ENCODE measurements around the gene ERVH48-1. TPM values are rescaled to one million over a fixed set of nuclear protein-coding genes. Genes with fewer than 3 reads are reported as not detected.
"Not testable (repeated sequence)": the region's sequence is repeated elsewhere in the genome, so short reads cannot be mapped to it uniquely, and the experiment has no call there.

Gene ERVH48-1
- total and polyA plus RNA-seq, 4 donors = 0.03 to 0.19 TPM; not detected in 2

GRCh38 chr21:42938606-42938995 lies 13.2 kb upstream of the ERVH48-1 start:
- not testable (repeated sequence) for H3K4me3 ChIP-seq (ENCODE audit: low read depth in 1 of 3, low read length in 3 of 3); H3K4me1 ChIP-seq (ENCODE audit: control insufficient read depth in 4 of 4, insufficient read depth in 4 of 4, low read length in 3 of 4); H3K9ac ChIP-seq (ENCODE audit: low read depth in 1 of 2, low read length in 2 of 2); H3K27ac ChIP-seq (ENCODE audit: low read depth in 1 of 2, low read length in 2 of 2); H3K9me3 ChIP-seq (ENCODE audit: control insufficient read depth in 4 of 4, low read length in 3 of 4); H3K27me3 ChIP-seq (ENCODE audit: control insufficient read depth in 4 of 4, insufficient read depth in 4 of 4, low read length in 3 of 4); DNase-seq (ENCODE audit: low spot score); H3K36me3 ChIP-seq (ENCODE audit: control insufficient read depth in 4 of 4, insufficient read depth in 3 of 4, low read depth in 1 of 4, low read length in 3 of 4)
- WGBS = 94% methylated on average over 6 of the region's 6 CpGs

GRCh38 chr21:42937960-42938605 lies 12.7 kb upstream of the ERVH48-1 start:
- Histone ChIP-seq H3K36me3 (ENCODE audit: control insufficient read depth in 4 of 4, insufficient read depth in 3 of 4, low read depth in 1 of 4, low read length in 3 of 4) (no peaks in the 10 kb centered on the region), H3K27ac (ENCODE audit: low read depth in 1 of 2, low read length in 2 of 2) (no peak overlapping the region), H3K4me1 (ENCODE audit: control insufficient read depth in 4 of 4, insufficient read depth in 4 of 4, low read length in 3 of 4) (peaks cover 0 to 8% (median 2%) of the 10 kb centered on the region in 4 donors), H3K9ac (ENCODE audit: low read depth in 1 of 2, low read length in 2 of 2) (no peak overlapping the region), H3K27me3 (ENCODE audit: control insufficient read depth in 4 of 4, insufficient read depth in 4 of 4, low read length in 3 of 4) (no peaks in the 10 kb centered on the region), H3K9me3 (ENCODE audit: control insufficient read depth in 4 of 4, low read length in 3 of 4) (no peaks in the 10 kb centered on the region), H3K4me3 (ENCODE audit: low read depth in 1 of 3, low read length in 3 of 3) (no peak overlapping the region)
- 94% methylated on average over 21 of the region's 21 CpGs for WGBS
- TF ChIP-seq HNF4G (IDR thresholded peaks at IDR 0.05) = no peak
- no peak for TF ChIP-seq ZBTB33 (IDR thresholded peaks at IDR 0.05)
- TF ChIP-seq REST (IDR thresholded peaks at IDR 0.05) = no peak
- no peak for TF ChIP-seq RXRA (IDR thresholded peaks at IDR 0.05)
- no peak for TF ChIP-seq YY1 (IDR thresholded peaks at IDR 0.05)
- no peak for DNase-seq (ENCODE audit: low spot score)

- H3K27me3 ChIP-seq (ENCODE audit: control insufficient read depth in 4 of 4, insufficient read depth in 4 of 4, low read length in 3 of 4); H3K4me3 ChIP-seq (ENCODE audit: low read depth in 1 of 3, low read length in 3 of 3); H3K27ac ChIP-seq (ENCODE audit: low read depth in 1 of 2, low read length in 2 of 2); H3K36me3 ChIP-seq (ENCODE audit: control insufficient read depth in 4 of 4, insufficient read depth in 3 of 4, low read depth in 1 of 4, low read length in 3 of 4); DNase-seq (ENCODE audit: low spot score); H3K9ac ChIP-seq (ENCODE audit: low read depth in 1 of 2, low read length in 2 of 2); H3K9me3 ChIP-seq (ENCODE audit: control insufficient read depth in 4 of 4, low read length in 3 of 4); H3K4me1 ChIP-seq (ENCODE audit: control insufficient read depth in 4 of 4, insufficient read depth in 4 of 4, low read length in 3 of 4): not testable (repeated sequence)
- 71% methylated on average over 16 of the region's 16 CpGs for WGBS
These were observed 11.9 kb upstream of the ERVH48-1 start for GRCh38 chr21:42937034-42937940.

- H3K9ac ChIP-seq (ENCODE audit: low read depth in 1 of 2, low read length in 2 of 2); H3K36me3 ChIP-seq (ENCODE audit: control insufficient read depth in 4 of 4, insufficient read depth in 3 of 4, low read depth in 1 of 4, low read length in 3 of 4); H3K4me1 ChIP-seq (ENCODE audit: control insufficient read depth in 4 of 4, insufficient read depth in 4 of 4, low read length in 3 of 4); H3K4me3 ChIP-seq (ENCODE audit: low read depth in 1 of 3, low read length in 3 of 3); H3K27ac ChIP-seq (ENCODE audit: low read depth in 1 of 2, low read length in 2 of 2); H3K27me3 ChIP-seq (ENCODE audit: control insufficient read depth in 4 of 4, insufficient read depth in 4 of 4, low read length in 3 of 4); H3K9me3 ChIP-seq (ENCODE audit: control insufficient read depth in 4 of 4, low read length in 3 of 4); DNase-seq (ENCODE audit: low spot score): not testable (repeated sequence)
- WGBS = 80% methylated on average over 5 of the region's 5 CpGs
These were observed 10.9 kb upstream of the ERVH48-1 start for GRCh38 chr21:42936360-42936759.

- not testable (repeated sequence) for H3K9ac ChIP-seq (ENCODE audit: low read depth in 1 of 2, low read length in 2 of 2); H3K9me3 ChIP-seq (ENCODE audit: control insufficient read depth in 4 of 4, low read length in 3 of 4); H3K27me3 ChIP-seq (ENCODE audit: control insufficient read depth in 4 of 4, insufficient read depth in 4 of 4, low read length in 3 of 4); H3K36me3 ChIP-seq (ENCODE audit: control insufficient read depth in 4 of 4, insufficient read depth in 3 of 4, low read depth in 1 of 4, low read length in 3 of 4); H3K4me1 ChIP-seq (ENCODE audit: control insufficient read depth in 4 of 4, insufficient read depth in 4 of 4, low read length in 3 of 4); DNase-seq (ENCODE audit: low spot score); H3K4me3 ChIP-seq (ENCODE audit: low read depth in 1 of 3, low read length in 3 of 3); H3K27ac ChIP-seq (ENCODE audit: low read depth in 1 of 2, low read length in 2 of 2)
- 87% methylated on average over 12 of the region's 12 CpGs for WGBS
These were observed 8.5 kb upstream of the ERVH48-1 start for GRCh38 chr21:42933973-42934372.

Measured in liver (tissue), 9 donors.